HG03558 (cell line): ENCODE measurements around the gene SLCO2A1.

Experiments used
- ATAC-seq: cut with Tn5 transposase; IDR thresholded peaks from one replicate; pipeline ENCODE4 v1.9.1; 2021; ENCODE audit warnings: moderate number of reproducible peaks; ENCODE audit not compliant: unreplicated experiment; ENCODE audit errors: extremely low read depth

Gene SLCO2A1

DNA sequence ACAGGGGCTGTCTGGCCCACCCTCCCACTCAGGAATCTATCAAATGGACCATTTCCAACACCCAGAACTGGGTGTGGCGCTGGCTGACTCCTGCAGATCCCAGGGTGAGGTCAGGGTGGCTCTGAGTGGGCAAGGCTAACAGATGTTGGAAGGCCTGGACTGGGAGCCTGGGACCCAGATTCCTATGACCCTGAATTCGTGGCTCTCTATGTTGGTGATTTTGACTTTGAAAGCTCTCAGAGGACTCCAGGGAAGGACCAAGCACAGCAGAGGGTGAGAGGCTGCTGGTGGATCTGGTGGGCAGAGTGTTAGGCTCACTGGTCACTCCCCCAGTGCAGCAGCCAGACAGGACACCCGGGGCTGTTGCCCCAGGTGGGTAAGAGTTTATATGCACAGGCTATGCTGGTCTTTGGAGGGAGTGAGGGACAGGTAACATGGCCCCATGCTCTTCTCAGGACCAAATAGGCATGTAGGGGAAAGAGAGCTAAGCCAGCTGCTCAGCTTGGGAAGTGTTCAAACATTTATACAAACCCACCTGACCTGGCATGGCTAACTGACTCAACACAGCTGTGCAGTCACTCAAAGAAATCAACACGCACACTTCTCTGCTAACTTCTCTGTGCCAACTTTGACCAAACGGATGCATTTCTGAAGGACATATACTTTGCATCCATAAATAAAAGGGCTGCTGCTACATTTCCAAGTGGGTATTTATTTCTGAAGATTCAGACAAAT lies 71.5 kb downstream of the SLCO2A1 start:
- no peak for ATAC-seq

DNA sequence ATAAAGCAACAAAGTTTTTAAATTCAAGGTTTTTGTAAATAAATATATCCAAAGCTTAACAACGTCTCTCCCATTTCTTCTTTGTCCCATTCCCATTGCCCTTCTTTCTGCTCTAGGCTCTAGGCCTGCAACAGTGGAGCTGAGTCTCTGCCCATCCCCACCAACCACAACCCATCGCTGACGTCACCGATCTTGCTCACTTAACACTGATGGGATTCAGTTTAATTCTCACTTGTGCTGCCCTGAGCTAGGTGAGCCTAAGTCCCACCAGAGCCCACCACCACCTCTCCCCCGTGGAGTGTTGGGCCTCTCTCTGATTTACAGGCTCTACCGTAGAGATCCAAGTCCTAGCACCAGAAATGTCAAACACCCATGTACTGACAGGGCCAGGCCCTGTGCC lies 72.7 kb downstream of the SLCO2A1 start:
- no peak for ATAC-seq

DNA sequence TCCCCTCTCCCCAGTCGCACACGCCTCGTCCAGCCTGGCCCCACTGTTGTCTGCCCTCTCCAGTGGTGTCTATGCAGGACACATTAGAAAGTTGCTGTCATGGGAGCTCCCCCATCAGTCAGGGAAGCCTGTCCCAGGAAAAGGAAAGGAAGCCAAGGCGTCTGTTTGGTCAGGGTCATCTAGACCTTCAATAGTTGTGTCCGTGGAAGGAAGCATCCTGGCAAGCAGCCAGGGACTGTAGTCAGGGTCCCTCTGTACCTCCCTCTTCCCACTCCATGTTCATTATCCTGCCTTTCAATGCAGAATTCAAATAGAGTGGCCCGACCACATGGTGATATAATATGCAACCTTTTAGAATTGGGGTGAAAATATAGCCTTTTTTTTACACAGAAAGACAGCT lies 73.4 kb downstream of the SLCO2A1 start:
- ATAC-seq: no peak

- ATAC-seq: no peak
Measured at GRCh38 chr3:133955892-133956291, 73.8 kb downstream of the SLCO2A1 start.

DNA sequence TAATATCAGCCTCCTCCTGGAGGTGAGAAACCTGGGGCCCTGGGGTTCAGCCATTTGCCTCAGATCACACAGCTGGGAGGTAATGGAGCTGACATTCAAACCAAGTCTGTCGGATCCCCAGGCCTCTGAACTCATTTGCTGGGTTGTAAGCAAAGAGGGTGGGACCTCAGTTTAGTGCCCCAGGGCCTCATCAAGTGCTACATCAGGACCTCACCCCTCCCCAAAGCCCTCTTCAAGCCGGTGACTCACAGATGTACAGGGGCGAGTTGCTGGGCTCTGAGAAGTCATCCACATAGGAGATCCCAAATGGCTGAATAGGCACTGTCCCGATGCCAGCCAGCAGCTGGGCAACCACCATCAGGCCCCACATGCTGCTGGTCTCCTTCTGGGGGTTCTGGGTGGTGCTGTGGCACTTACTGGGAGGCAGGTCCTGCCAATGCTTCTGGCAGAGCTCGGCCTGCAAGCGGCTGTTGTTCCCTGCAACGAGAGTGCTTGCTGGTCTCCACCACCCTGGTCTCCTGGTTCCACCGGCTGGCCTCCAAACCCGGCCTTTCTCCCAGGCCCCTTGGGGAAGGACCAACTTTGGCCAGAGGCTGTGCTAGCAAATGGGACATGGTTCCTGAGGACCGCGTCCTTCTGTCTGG lies 74.9 kb downstream of the SLCO2A1 start:
- no peak for ATAC-seq

DNA sequence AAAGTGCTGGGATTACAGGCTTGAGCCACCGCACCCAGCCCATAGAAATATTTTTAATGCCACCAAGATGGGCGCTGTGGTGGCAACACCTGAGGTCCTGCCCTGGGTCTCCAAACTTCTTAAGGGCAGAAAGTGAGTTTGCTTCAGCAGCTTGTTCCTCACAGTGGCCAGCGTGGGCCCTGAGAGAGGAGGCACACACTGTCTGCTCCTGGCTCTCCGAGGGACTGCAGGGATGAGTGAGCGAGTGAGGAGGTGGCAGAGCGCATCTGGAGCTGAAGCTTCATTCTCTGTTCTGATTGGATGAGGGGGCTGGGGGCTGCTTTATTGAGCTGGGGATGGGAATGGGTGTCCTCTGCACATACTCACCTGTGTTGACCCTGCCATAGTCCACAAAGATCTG lies 76.4 kb downstream of the SLCO2A1 start:
- ATAC-seq: no peak

DNA sequence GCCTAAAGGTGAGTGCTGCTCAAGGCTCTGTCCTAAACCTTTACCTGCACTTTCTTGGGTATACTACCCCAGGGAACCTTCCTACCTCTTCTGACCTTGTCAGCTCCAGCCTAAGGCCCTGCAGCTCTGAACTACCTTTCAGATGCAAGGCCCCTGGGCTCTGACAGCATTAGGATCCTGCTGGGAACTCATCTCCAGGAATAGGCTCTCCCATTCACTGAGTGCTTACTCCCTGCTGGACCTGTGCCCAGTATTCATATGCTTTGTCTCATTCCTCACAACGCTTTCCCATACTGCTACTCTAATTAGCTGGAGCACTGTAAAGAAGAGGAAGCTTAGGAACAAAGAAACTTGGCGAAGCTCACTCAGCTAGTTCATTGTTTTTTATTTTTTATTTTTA lies 80.3 kb downstream of the SLCO2A1 start:
- ATAC-seq: no peak

DNA sequence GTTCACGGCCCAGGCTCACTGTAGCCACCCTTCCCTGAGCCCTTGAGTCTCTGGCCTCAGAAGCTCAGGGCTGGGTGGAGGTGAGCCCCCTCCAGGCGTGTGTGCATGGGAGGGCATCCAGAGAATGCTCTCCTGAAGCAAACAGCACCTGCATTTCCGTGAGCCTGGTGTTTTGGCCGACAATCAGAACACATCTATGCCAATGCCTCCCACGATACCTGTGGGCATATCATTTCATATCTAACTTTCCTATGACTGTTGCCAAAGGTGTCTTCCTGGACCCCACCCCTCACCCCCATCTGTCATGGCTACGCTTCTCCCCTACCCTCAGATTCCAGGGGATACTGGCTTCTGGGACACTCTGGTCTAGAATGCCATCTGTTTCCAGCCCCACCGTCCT lies 80.7 kb downstream of the SLCO2A1 start:
- ATAC-seq: no peak

GRCh38 chr3:133948131-133948810 lies 81.5 kb downstream of the SLCO2A1 start:
- no peak for ATAC-seq

DNA sequence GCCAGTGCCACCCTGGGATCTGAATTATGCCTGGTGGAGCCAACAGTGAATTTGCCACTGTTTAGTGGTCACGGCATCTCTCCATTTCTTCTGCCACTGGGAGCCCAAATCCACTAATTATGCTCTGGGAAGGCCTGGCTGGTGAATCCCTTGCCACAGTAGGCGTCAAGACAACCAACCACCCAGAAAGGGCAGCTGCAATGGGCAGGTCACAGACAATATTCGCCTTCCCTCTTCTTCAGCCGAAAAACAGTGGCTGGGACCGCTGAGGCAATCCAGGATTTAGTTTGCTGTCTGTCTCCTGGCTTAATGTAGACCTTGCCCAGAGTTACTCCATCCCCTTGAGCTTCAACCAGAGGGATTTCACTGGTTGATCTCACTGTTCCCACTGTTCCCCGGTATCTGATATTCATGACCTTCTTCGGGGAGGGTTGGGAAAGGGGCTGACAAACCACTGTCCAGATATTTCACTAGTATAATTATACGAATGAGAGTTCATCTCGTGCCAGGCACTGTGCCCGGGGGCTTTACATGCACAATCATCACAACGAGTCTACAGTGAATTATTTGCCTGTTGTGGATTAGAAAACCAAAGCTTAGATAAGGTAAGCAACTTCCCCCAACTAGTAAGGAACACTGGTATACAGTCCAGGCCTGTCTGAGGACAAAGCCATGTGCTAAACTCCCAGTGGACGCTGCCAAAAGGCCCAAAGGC lies 84.2 kb downstream of the SLCO2A1 start:
- no peak for ATAC-seq

DNA sequence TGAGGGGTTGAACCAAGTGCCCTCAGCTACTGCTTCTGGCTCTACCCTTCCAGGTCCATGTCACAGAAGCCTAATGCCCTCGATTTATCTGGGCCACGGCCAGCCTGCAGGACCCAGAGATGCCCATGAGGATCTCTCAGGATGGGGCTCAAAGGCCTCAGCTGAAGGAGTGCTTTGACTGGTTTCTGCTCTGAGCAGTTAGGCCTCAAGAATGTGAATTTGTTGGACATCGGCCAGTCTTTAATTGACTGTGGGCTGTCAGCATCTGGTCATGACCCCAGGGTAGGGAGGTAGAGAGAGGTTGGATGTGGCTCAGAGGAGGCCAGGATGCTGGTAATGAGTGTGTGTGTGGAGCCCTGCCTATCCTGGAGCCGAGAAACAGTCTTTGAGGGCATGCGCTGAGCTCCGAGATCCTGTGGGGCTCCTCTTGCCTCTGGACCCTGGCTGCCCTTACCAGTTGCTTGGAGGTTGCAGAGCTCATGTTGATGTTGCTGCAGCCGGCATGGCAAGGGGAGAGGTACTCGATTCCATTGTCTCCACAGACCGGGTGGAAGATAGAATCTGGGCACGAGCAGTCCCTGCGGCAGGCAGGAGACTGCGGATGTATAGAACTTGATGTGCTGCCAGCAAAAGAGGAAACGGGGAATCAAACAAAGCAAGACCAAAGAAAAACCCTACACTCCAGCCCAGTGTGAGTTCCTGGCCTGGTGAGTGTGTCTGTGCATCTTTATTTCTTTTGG lies 84.9 kb downstream of the SLCO2A1 start:
- ATAC-seq: no peak

DNA sequence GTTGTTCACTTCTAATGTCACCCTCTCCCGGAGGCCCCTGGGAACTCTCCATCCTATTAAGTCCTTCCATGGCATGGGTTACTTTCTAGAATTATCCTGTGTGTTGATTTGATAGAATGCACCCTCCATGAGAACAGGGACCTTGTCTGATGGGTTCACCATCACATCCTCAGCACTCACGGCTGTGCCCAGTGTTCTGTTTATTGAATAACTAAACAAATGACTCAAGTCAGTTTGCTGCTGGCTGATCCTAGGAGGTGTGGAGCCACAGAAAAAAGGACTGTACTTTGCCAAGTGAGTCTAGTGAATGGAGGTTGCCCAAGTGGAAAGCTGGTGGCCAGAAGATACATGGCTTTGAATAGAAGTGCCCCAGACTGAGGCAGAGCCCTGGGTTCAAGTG lies 85.5 kb downstream of the SLCO2A1 start:
- no peak for ATAC-seq

GRCh38 chr3:133943639-133944141 lies 86.0 kb downstream of the SLCO2A1 start:
- no peak for ATAC-seq

DNA sequence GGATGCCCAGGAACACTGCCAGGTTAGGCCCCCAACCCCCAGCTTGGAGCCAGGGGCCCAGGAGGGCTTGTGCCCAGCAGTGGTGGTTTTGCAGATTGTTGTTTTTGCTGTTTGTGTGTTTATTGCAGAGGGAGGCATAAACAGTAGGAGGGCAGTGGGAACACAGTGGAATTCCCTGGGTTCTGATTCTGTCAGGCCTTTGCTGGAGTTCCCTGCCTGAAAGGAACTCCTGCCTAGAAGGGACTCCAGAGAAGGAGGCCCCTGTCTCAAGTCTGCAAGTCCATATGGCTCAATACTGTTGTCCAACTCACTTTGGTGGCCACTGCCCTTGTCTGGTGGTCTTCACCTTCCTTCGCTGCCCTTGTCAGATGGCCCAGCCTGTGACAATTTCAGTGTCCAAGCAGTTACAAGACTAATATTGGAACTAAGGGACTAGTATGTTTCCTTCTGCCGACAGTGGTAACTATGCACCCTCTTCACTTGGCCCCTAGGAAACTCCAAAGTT lies 86.6 kb downstream of the SLCO2A1 start:
- no peak for ATAC-seq

DNA sequence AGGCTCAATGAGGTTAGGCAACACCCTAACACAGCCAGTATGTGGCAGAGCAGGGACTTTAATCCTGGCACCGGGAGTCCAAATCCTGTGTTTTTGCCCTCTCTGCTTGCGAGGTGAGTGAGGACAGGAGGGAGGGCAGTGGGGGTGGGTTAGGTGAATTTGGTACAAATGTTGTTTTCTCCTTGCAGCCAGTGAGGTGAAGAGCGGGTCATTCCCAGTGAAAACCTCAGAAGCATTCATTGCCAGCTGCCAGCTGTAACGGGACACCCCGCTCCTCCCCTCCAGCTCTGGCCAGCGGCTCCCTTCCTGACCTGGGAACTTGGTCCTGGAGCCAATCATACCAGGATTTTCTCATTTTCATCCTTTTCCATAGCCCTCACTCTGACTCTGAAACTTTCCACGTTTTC lies 88.3 kb downstream of the SLCO2A1 start:
- ATAC-seq: no peak

DNA sequence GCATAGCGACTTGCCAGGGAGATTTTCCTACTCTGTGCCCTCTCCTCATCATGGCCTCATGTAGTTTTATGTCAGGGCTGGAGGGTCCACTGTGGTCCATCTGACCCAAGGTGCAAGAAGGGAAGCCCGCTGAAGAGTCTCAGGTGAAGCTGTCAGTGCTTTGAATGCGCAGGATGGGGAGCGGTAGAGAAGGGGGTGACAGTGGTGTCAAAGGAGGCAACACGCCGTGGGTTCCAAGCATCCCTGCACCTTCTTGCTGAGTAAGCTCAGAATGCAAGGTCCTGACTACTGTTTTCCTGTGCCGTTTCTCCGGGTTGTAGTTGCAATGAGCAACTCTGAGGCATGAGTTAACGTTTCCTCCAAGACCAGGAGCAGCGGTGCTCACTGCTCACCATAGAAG lies 89.2 kb downstream of the SLCO2A1 start:
- ATAC-seq: no peak

- no peak for ATAC-seq
Measured at GRCh38 chr3:133939463-133939835, 90.3 kb downstream of the SLCO2A1 start.

DNA sequence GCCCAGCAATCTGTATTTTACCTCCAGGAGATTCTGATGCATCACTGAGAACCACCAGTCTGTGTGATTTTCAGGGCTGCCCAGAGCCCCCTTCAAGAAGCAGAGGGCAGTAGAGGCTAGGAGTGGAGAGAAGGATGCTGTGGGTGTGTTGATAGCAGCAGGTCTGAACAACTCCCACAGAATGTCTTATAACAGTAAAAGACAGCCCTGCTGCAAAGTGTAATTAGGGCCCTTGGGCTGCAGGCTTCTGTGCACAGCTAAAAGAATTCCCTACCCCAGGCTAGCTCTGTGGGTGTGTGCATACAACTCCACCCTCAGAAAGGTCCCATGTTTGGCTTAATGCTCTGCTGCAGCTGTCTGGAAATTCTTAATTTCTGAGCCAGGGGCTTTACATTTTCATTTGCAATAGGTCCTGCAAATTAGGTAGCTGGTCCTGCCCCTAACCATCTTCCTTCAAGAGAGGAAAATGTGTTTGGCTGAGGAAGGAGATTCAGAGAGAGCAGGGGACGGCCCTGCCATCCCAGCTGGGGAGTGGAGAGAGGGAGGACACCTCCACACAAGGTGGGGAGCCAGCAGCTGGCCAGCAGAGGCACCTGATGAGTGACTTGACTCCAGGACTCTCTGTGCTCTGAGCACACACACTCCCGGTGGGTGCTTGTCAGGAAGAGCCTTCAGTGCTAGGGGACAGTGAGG lies 90.8 kb downstream of the SLCO2A1 start:
- no peak for ATAC-seq
